Fibroblast of villous mesenchyme (primary cell): ENCODE measurements around the gene TUBB. TPM values are rescaled to one million over a fixed set of nuclear protein-coding genes. Genes with fewer than 3 reads are reported as not detected.

Source experiments
- DNase-seq: peaks from one replicate; pipeline ENCODE4 v3.0.0-alpha.2; 2010; ENCODE audit warnings: low read depth
- H3K4me3 ChIP-seq: 2 replicates; pipeline ENCODE4 v1.5.1; 2011; ENCODE audit warnings: low read depth, mild to moderate bottlenecking, low read length
- CTCF ChIP-seq: IDR thresholded peaks from 2 replicates; pipeline ENCODE4 v1.5.1; 2012; ENCODE audit warnings: low read depth, mild to moderate bottlenecking, low read length; ENCODE audit not compliant: insufficient read depth
- total RNA-seq: library from RNA; depleted of rRNA; stranded (reverse); fragments of >200 nt; gene quantifications from 2 replicates; pipeline ENCODE4 v1.2.3, GENCODE V29; 2012

Gene TUBB
- total RNA-seq, 1 donor, result 713 TPM

- TF ChIP-seq CTCF, result peak; percentile 32
- DNase-seq, result peak; percentile 39
Measured at GRCh38 chr6:30685157-30686008, 34.8 kb upstream of the TUBB start.

GRCh38 chr6:30686009-30686907, 33.9 kb upstream of the TUBB start, which contains the start of gene PPP1R18:
TSS of gene PPP1R18 (minus strand) at chr6:30686645. CDS start at chr6:30686018, 627 bp downstream.
- peak; percentile 65 for DNase-seq
- peak within 1 kb of the TSS; percentile 91 for H3K4me3 ChIP-seq
- TF ChIP-seq CTCF, result no peak

More at GRCh38 chr6:30685157-30686008, 34.8 kb upstream of the TUBB start:
- H3K4me3 ChIP-seq, result peak overlapping the region; percentile 91

GRCh38 chr6:30686908-30687658, 33.1 kb upstream of the TUBB start:
- no peak for TF ChIP-seq CTCF
- peak overlapping the region; percentile 91 for H3K4me3 ChIP-seq
- DNase-seq, result peak; percentile 95

- peak overlapping the region; percentile 91 for H3K4me3 ChIP-seq
- peak; percentile 52 for DNase-seq
- peak; percentile 36 for TF ChIP-seq CTCF
Measured at GRCh38 chr6:30687659-30688431, 32.3 kb upstream of the TUBB start.

- TF ChIP-seq CTCF, result no peak
- no peak for DNase-seq
- H3K4me3 ChIP-seq, result no peak overlapping the region
Measured at GRCh38 chr6:30688569-30688968, 31.6 kb upstream of the TUBB start.
